Measurements from ENCODE around the gene UMPS.

UMPS gene

GRCh38 chr3:124694486-124694885 is 35.8 kb upstream of the UMPS start:
- Histone ChIP-seq H3K4me1 (ENCODE audit: low read length) (no peaks in the 10 kb centered on the region), H3K9ac (ENCODE audit: low read length) (no peak overlapping the region), H3K27ac (ENCODE audit: low read length) (no peak overlapping the region), H3K4me2 (ENCODE audit: low read depth, low read length) (no peak overlapping the region), H3K27me3 (replicated peaks; ENCODE audit: insufficient read depth, low read length) (no peaks in the 10 kb centered on the region), H3K9me2 (replicated peaks; ENCODE audit: insufficient read depth, low read length) (no peaks in the 10 kb centered on the region), H3K36me3 (replicated peaks; ENCODE audit: insufficient read depth, low read length) (no peaks in the 10 kb centered on the region), H3K4me3 (ENCODE audit: low read length) (no peak overlapping the region), H3K9me3 (replicated peaks; ENCODE audit: insufficient read depth, low read length) (no peaks in the 10 kb centered on the region), H3K79me2 (ENCODE audit: low read length) (no peaks in the 10 kb centered on the region), H4K20me1 (ENCODE audit: insufficient read depth, low read length) (no peaks in the 10 kb centered on the region), H2AFZ (ENCODE audit: low read length) (no peak overlapping the region), H3F3A (ENCODE audit: insufficient read depth, low read length) (no peaks in the 10 kb centered on the region)
- no peak for TF ChIP-seq EZH2phosphoT487 (IDR thresholded peaks at IDR 0.05; ENCODE audit: low read length)
- TF ChIP-seq CTCF (IDR thresholded peaks at IDR 0.05; ENCODE audit: low read length), result no peak
- no peak for TF ChIP-seq EZH2 (optimal IDR thresholded peaks at IDR 0.05; ENCODE audit: low read depth, low read length)
- DNase-seq, result no peak

GRCh38 chr3:124695369-124695768 is 34.9 kb upstream of the UMPS start:
- no peak overlapping the region for H3K4me3 ChIP-seq (ENCODE audit: low read length)
- H3K27me3 ChIP-seq (replicated peaks; ENCODE audit: insufficient read depth, low read length), result no peaks in the 10 kb centered on the region
- no peaks in the 10 kb centered on the region for H3K4me1 ChIP-seq (ENCODE audit: low read length)
- no peaks in the 10 kb centered on the region for H3F3A ChIP-seq (ENCODE audit: insufficient read depth, low read length)
- DNase-seq, result no peak
- no peak overlapping the region for H3K9ac ChIP-seq (ENCODE audit: low read length)
- no peak overlapping the region for H2AFZ ChIP-seq (ENCODE audit: low read length)
- no peaks in the 10 kb centered on the region for H3K9me2 ChIP-seq (replicated peaks; ENCODE audit: insufficient read depth, low read length)
- no peak overlapping the region for H3K27ac ChIP-seq (ENCODE audit: low read length)
- H3K79me2 ChIP-seq (ENCODE audit: low read length), result no peaks in the 10 kb centered on the region
- H4K20me1 ChIP-seq (ENCODE audit: insufficient read depth, low read length), result no peaks in the 10 kb centered on the region
- no peak overlapping the region for H3K4me2 ChIP-seq (ENCODE audit: low read depth, low read length)
- no peak for TF ChIP-seq EZH2 (optimal IDR thresholded peaks at IDR 0.05; ENCODE audit: low read depth, low read length)
- TF ChIP-seq CTCF (IDR thresholded peaks at IDR 0.05; ENCODE audit: low read length), result no peak
- no peak for TF ChIP-seq EZH2phosphoT487 (IDR thresholded peaks at IDR 0.05; ENCODE audit: low read length)
- no peaks in the 10 kb centered on the region for H3K9me3 ChIP-seq (replicated peaks; ENCODE audit: insufficient read depth, low read length)
- H3K36me3 ChIP-seq (replicated peaks; ENCODE audit: insufficient read depth, low read length), result no peaks in the 10 kb centered on the region

GRCh38 chr3:124696006-124696405 is 34.2 kb upstream of the UMPS start:
- Histone ChIP-seq H3K27me3 (replicated peaks; ENCODE audit: insufficient read depth, low read length) (no peaks in the 10 kb centered on the region), H3K9ac (ENCODE audit: low read length) (no peak overlapping the region), H3K9me3 (replicated peaks; ENCODE audit: insufficient read depth, low read length) (no peaks in the 10 kb centered on the region), H3K4me2 (ENCODE audit: low read depth, low read length) (no peak overlapping the region), H3K36me3 (replicated peaks; ENCODE audit: insufficient read depth, low read length) (no peaks in the 10 kb centered on the region), H3K4me1 (ENCODE audit: low read length) (no peaks in the 10 kb centered on the region), H3K79me2 (ENCODE audit: low read length) (no peaks in the 10 kb centered on the region), H3K9me2 (replicated peaks; ENCODE audit: insufficient read depth, low read length) (no peaks in the 10 kb centered on the region), H4K20me1 (ENCODE audit: insufficient read depth, low read length) (no peaks in the 10 kb centered on the region), H2AFZ (ENCODE audit: low read length) (no peak overlapping the region), H3K27ac (ENCODE audit: low read length) (no peak overlapping the region), H3F3A (ENCODE audit: insufficient read depth, low read length) (no peaks in the 10 kb centered on the region), H3K4me3 (ENCODE audit: low read length) (no peak overlapping the region)
- TF ChIP-seq CTCF (IDR thresholded peaks at IDR 0.05; ENCODE audit: low read length) (no peak), EZH2 (optimal IDR thresholded peaks at IDR 0.05; ENCODE audit: low read depth, low read length) (no peak), EZH2phosphoT487 (IDR thresholded peaks at IDR 0.05; ENCODE audit: low read length) (no peak)
- DNase-seq, result no peak

Measured in MM.1S (cell line).